ENCODE results near the gene AK4.

Gene AK4

DNA sequence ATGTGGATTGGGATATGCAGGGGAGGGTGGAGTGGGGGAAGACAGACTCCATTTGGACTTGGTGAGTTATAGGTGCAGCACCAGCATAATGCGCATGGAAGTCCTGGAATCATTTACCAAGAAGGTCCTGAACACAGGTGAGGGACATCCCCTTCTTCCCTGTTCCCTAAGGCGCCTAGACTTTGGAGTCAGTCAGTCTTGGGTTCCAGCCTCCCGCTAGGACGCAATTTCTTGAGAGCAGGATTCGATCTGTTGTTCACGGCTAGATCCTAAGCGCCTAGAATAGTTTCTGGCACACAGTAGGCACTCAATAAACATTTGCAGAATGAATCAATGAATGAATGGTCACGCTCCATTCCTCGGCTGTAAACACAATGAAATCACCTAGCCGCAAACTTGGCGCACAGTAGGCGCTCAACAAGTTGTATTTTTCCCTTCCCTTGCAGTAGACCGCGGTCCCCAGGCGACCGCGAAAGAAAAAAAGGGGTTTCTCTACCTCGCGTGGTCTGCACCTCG is 1.0 kb upstream of the AK4 start:
- no peaks in the 10 kb centered on the region for H3K9me2 ChIP-seq (replicated peaks; ENCODE audit: insufficient read depth, low read length)
- peak overlapping the region; percentile 46; the same call in 1 of the 2 replicates for H3K9ac ChIP-seq (ENCODE audit: low read length)
- no peak for TF ChIP-seq EZH2phosphoT487 (conservative IDR thresholded peaks at IDR 0.05; ENCODE audit: low read length)
- TF ChIP-seq, protein P1, sequence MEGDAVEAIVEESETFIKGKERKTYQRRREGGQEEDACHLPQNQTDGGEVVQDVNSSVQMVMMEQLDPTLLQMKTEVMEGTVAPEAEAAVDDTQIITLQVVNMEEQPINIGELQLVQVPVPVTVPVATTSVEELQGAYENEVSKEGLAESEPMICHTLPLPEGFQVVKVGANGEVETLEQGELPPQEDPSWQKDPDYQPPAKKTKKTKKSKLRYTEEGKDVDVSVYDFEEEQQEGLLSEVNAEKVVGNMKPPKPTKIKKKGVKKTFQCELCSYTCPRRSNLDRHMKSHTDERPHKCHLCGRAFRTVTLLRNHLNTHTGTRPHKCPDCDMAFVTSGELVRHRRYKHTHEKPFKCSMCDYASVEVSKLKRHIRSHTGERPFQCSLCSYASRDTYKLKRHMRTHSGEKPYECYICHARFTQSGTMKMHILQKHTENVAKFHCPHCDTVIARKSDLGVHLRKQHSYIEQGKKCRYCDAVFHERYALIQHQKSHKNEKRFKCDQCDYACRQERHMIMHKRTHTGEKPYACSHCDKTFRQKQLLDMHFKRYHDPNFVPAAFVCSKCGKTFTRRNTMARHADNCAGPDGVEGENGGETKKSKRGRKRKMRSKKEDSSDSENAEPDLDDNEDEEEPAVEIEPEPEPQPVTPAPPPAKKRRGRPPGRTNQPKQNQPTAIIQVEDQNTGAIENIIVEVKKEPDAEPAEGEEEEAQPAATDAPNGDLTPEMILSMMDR (IDR thresholded peaks at IDR 0.05; ENCODE audit: insufficient read depth, low read length, poor library complexity, severe bottlenecking), result no peak
- H3K9me3 ChIP-seq (ENCODE audit: insufficient read depth, low read length), result no peaks in the 10 kb centered on the region
- no peaks in the 10 kb centered on the region for H3K27me3 ChIP-seq (ENCODE audit: low read length)
- H3K4me2 ChIP-seq (ENCODE audit: low read depth, low read length, poor library complexity, severe bottlenecking), result peak overlapping the region; percentile 58
- 0 out of 2 replicates have a peak, but pooled peaks cover 4% of the 10 kb centered on the region for H3F3A ChIP-seq (ENCODE audit: insufficient read depth)
- no peak overlapping the region for H2AFZ ChIP-seq (ENCODE audit: low read depth, low read length, severe bottlenecking)
- no peaks in the 10 kb centered on the region for H4K20me1 ChIP-seq (ENCODE audit: low read depth, low read length)
- H3K79me2 ChIP-seq (ENCODE audit: insufficient read depth, low read length), result no peaks in the 10 kb centered on the region
- no peaks in the 10 kb centered on the region; the same call in 1 of the 2 replicates for H3K36me3 ChIP-seq (ENCODE audit: low read length)
- H3K27ac ChIP-seq (ENCODE audit: low read depth, low read length), result no peak overlapping the region
- H3K4me3 ChIP-seq (ENCODE audit: insufficient read depth, low read length, poor library complexity, severe bottlenecking), result peak overlapping the region; percentile 52

DNA sequence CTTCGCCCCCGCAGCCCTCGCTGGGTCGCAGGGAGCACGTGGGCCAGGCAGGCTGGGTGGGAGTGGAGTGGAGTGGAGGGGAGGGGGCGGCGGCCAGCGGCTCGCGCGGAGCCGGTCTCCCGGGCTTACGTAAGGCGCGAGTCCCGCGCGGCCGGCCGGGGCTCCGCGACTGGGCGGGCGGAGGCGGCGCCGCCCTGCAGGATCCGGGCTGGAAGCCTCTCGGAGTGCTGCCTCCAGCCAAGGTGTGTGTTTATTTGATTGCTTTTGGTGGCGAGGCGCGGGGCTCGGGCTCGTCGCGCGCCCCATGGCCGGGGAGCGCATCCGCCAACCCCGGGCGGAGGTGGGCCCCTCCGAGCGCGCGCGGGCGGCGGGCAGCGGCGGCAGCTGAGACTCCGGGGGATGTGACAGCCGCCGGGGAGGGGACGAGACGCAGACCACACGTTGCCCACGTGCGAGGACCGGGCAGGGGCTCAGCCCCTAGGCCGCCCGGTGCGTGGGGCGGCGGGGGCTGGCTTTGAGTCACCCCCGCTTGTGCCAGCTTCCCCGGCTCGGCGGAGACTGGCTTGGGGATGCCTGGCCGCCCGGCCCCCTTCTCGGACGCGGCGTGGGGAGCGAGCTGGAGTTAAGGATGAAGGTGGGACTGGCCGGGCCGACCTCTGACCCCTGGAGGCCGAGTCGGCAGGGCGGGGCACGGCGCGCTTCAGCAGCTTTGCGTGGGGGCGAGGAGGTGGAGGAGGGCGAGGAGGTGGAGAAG is 402 bp upstream of the AK4 start:
- Histone ChIP-seq H3F3A (ENCODE audit: insufficient read depth) (0 out of 2 replicates have a peak, but pooled peaks cover 4% of the 10 kb centered on the region), H3K4me2 (ENCODE audit: low read depth, low read length, poor library complexity, severe bottlenecking) (peak overlapping the region; percentile 58), H3K27ac (ENCODE audit: low read depth, low read length) (no peak overlapping the region), H3K4me3 (ENCODE audit: insufficient read depth, low read length, poor library complexity, severe bottlenecking) (peak overlapping the region; percentile 52), H3K9me3 (ENCODE audit: insufficient read depth, low read length) (no peaks in the 10 kb centered on the region), H3K27me3 (ENCODE audit: low read length) (no peaks in the 10 kb centered on the region), H3K79me2 (ENCODE audit: insufficient read depth, low read length) (no peaks in the 10 kb centered on the region), H2AFZ (ENCODE audit: low read depth, low read length, severe bottlenecking) (peak overlapping the region; percentile 70), H3K36me3 (ENCODE audit: low read length) (no peaks in the 10 kb centered on the region; the same call in 1 of the 2 replicates), H3K9ac (ENCODE audit: low read length) (peak overlapping the region; percentile 46; the same call in 1 of the 2 replicates), H4K20me1 (ENCODE audit: low read depth, low read length) (no peaks in the 10 kb centered on the region), H3K9me2 (replicated peaks; ENCODE audit: insufficient read depth, low read length) (no peaks in the 10 kb centered on the region)
- TF ChIP-seq, protein P1 (IDR thresholded peaks at IDR 0.05; ENCODE audit: insufficient read depth, low read length, poor library complexity, severe bottlenecking), result no peak
- TF ChIP-seq EZH2phosphoT487 (conservative IDR thresholded peaks at IDR 0.05; ENCODE audit: low read length), result no peak

DNA sequence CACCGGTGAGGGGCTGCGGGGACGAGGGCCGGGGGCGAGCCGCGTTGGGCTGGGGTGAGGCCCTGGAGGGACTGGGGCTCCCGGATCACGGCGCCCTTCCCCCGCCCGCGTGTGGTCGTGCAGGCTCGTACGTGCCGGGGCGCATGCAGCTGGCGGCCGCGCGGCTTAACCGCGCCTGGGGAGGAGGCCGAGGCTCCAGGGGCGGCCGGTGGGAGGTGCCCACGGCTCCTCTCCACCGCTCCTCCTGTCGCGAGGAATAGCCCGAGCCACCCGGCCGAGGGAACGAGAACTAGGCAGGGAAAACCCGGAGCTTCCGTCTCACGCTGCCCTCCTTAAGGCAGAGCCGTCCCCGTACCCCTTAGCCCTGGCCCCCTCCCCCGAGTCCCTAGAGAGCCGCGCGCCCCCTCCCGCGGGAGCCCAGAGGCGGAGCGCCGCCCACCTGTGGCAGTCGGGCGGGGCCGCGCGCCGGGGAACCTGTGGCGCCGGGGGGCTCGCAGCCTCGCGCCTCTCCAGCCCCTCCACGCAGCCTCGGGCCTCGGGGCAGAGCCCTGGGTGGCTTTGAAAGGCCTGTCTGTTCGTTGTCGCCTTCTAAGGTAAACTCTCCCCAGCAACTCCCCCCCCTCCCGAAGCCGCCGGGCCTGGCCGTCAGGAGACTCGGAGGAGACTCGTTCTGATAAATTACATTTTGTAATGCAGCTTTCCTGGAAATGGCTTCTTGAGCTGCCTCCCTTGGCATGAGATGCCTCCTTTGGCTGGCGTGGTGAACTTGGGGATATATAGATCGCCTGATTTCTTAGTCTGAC is 746 bp downstream of the AK4 start:
- H3F3A ChIP-seq (ENCODE audit: insufficient read depth), result 0 out of 2 replicates have a peak, but pooled peaks cover 4% of the 10 kb centered on the region
- no peaks in the 10 kb centered on the region for H3K9me3 ChIP-seq (ENCODE audit: insufficient read depth, low read length)
- peak overlapping the region; percentile 46 for H3K9ac ChIP-seq (ENCODE audit: low read length)
- H3K27me3 ChIP-seq (ENCODE audit: low read length), result no peaks in the 10 kb centered on the region
- TF ChIP-seq, protein P1 (IDR thresholded peaks at IDR 0.05; ENCODE audit: insufficient read depth, low read length, poor library complexity, severe bottlenecking), result no peak
- no peak for TF ChIP-seq EZH2phosphoT487 (conservative IDR thresholded peaks at IDR 0.05; ENCODE audit: low read length)
- no peak overlapping the region for H3K27ac ChIP-seq (ENCODE audit: low read depth, low read length)
- no peaks in the 10 kb centered on the region for H3K79me2 ChIP-seq (ENCODE audit: insufficient read depth, low read length)
- H3K9me2 ChIP-seq (replicated peaks; ENCODE audit: insufficient read depth, low read length), result no peaks in the 10 kb centered on the region
- H3K4me2 ChIP-seq (ENCODE audit: low read depth, low read length, poor library complexity, severe bottlenecking), result peak overlapping the region; percentile 58
- H3K4me3 ChIP-seq (ENCODE audit: insufficient read depth, low read length, poor library complexity, severe bottlenecking), result peak overlapping the region; percentile 52
- no peaks in the 10 kb centered on the region for H4K20me1 ChIP-seq (ENCODE audit: low read depth, low read length)
- H2AFZ ChIP-seq (ENCODE audit: low read depth, low read length, severe bottlenecking), result peak overlapping the region; percentile 73
- H3K36me3 ChIP-seq (ENCODE audit: low read length), result no peaks in the 10 kb centered on the region; the same call in 1 of the 2 replicates

Data from SU-DHL-6 (cell line).